Hepatocyte (in vitro differentiated cells): ENCODE results near the gene NFAT5. TPM values are rescaled to one million over a fixed set of nuclear protein-coding genes. Genes with fewer than 3 reads are reported as not detected.

Experiments used
- DNase-seq: peaks from one replicate; pipeline ENCODE4 v3.0.0-alpha.2; 2016; ENCODE audit warnings: low spot score
- H2AFZ ChIP-seq: fragments of 200-600 bp; sonication (generic); 2 replicates; pipeline ENCODE4 v1.6.0; 2016; ENCODE audit warnings: antibody characterized with exemption, mild to moderate bottlenecking
- H3K27ac ChIP-seq: fragments of 200-600 bp; sonication (generic); 2 replicates; pipeline ENCODE4 v1.5.1; 2016; ENCODE audit warnings: mild to moderate bottlenecking
- H3K27me3 ChIP-seq: fragments of 200-600 bp; sonication (generic); 2 replicates; pipeline ENCODE4 v1.6.1; 2016
- H3K36me3 ChIP-seq: fragments of 200-600 bp; sonication (generic); replicated peaks from 2 replicates; pipeline ENCODE4 v1.5.1; 2016; ENCODE audit warnings: low read depth; ENCODE audit not compliant: insufficient read depth
- H3K4me1 ChIP-seq: fragments of 200-600 bp; sonication (generic); 2 replicates; pipeline ENCODE4 v1.5.1; 2016; ENCODE audit warnings: mild to moderate bottlenecking, moderate library complexity; ENCODE audit not compliant: insufficient read depth
- H3K4me2 ChIP-seq: fragments of 200-600 bp; sonication (generic); 2 replicates; pipeline ENCODE4 v1.6.0; 2016
- H3K4me3 ChIP-seq: fragments of 200-600 bp; sonication (generic); 2 replicates; pipeline ENCODE4 v1.5.1; 2016; ENCODE audit warnings: mild to moderate bottlenecking
- H3K79me2 ChIP-seq: fragments of 200-600 bp; sonication (generic); 2 replicates; pipeline ENCODE4 v1.6.0; 2017; ENCODE audit warnings: mild to moderate bottlenecking
- H3K9me2 ChIP-seq: fragments of 200-600 bp; sonication (generic); replicated peaks from 2 replicates; pipeline ENCODE4 v1.6.0; 2017; ENCODE audit warnings: mild to moderate bottlenecking; ENCODE audit not compliant: insufficient read depth
- H3K9me3 ChIP-seq: fragments of 200-600 bp; sonication (generic); 2 replicates; pipeline ENCODE4 v1.5.1; 2016; ENCODE audit warnings: low read depth, mild to moderate bottlenecking
- H4K20me1 ChIP-seq: fragments of 200-600 bp; sonication (generic); 2 replicates; pipeline ENCODE4 v1.6.0; 2016; ENCODE audit warnings: mild to moderate bottlenecking; ENCODE audit not compliant: insufficient read depth, poor library complexity, severe bottlenecking
- CTCF ChIP-seq: fragments of 200-600 bp; sonication (generic); IDR thresholded peaks from 2 replicates; pipeline ENCODE4 v1.5.1; 2016; ENCODE audit warnings: antibody characterized with exemption, mild to moderate bottlenecking; ENCODE audit not compliant: poor library complexity
- EZH2 ChIP-seq: fragments of 200-600 bp; sonication (generic); IDR thresholded peaks from 2 replicates; pipeline ENCODE4 v1.6.1; 2016; ENCODE audit warnings: antibody characterized with exemption, mild to moderate bottlenecking, borderline replicate concordance
- EZH2phosphoT487 ChIP-seq: fragments of 200-600 bp; sonication (generic); IDR thresholded peaks from one replicate; pipeline ENCODE4 v1.6.1; 2018; ENCODE audit warnings: antibody characterized with exemption, mild to moderate bottlenecking, low read depth, moderate library complexity; ENCODE audit not compliant: unreplicated experiment, severe bottlenecking
- WGBS: methylation state at CpG from one replicate; pipeline ENCODE4 v1.1.6; 2016; ENCODE audit warnings: low lambda C conversion rate; ENCODE audit errors: missing lambda C conversion rate; 5-methylcytosine and 5-hydroxymethylcytosine counted together
- polyA plus RNA-seq: library from polyadenylated mRNA; unstranded; fragments of >200 nt; fragmentation: Nextera tagmentation; extraction: Ambion mirVana; gene quantifications from 2 replicates; pipeline ENCODE4 v1.2.1, GENCODE V29; 2016
- total RNA-seq: library from RNA; depleted of rRNA; stranded (reverse); fragments of >200 nt; gene quantifications from 2 replicates; pipeline ENCODE4 v1.2.3, GENCODE V29; 2014

NFAT5 gene
- total and polyA plus RNA-seq, 2 experiments from 2014 or later = 9.2 to 30.7 TPM

GRCh38 chr16:69598045-69598444, 32.3 kb downstream of the NFAT5 start:
- H3K9me3 ChIP-seq = no peaks in the 10 kb centered on the region
- no peaks in the 10 kb centered on the region for H3K27me3 ChIP-seq
- H4K20me1 ChIP-seq = peaks cover 84% of the 10 kb centered on the region
- H3K4me2 ChIP-seq = no peak overlapping the region
- peaks cover 34% of the 10 kb centered on the region for H3K4me1 ChIP-seq
- no peak overlapping the region for H2AFZ ChIP-seq
- H3K27ac ChIP-seq = no peak overlapping the region
- H3K4me3 ChIP-seq = no peak overlapping the region
- TF ChIP-seq EZH2 (no peak), EZH2phosphoT487 (no peak)
- H3K79me2 ChIP-seq = peaks cover 99% of the 10 kb centered on the region
- 93% methylated on average over 5 of the region's 5 CpGs for WGBS
- DNase-seq = no peak
- no peaks in the 10 kb centered on the region for H3K36me3 ChIP-seq
- no peaks in the 10 kb centered on the region for H3K9me2 ChIP-seq

- H3K36me3 ChIP-seq = no peaks in the 10 kb centered on the region
- 88% methylated on average over 1 of the region's 1 CpG for WGBS
- H3K4me1 ChIP-seq = peaks cover 23% of the 10 kb centered on the region
- no peak for DNase-seq
- H4K20me1 ChIP-seq = peaks cover 87% of the 10 kb centered on the region
- H3K9me3 ChIP-seq = no peaks in the 10 kb centered on the region
- H3K27ac ChIP-seq = no peak overlapping the region
- no peaks in the 10 kb centered on the region for H3K27me3 ChIP-seq
- H3K9me2 ChIP-seq = no peaks in the 10 kb centered on the region
- no peak overlapping the region for H3K4me3 ChIP-seq
- TF ChIP-seq CTCF (no peak), EZH2phosphoT487 (no peak), EZH2 (no peak)
- H2AFZ ChIP-seq = no peak overlapping the region
- no peak overlapping the region for H3K4me2 ChIP-seq
- H3K79me2 ChIP-seq = peaks cover 99% of the 10 kb centered on the region
Measured at GRCh38 chr16:69599731-69600130, 34.0 kb downstream of the NFAT5 start.

- Histone ChIP-seq H3K4me3 (no peak overlapping the region), H3K79me2 (peaks cover 99% of the 10 kb centered on the region), H3K9me3 (no peaks in the 10 kb centered on the region), H3K36me3 (no peaks in the 10 kb centered on the region), H3K27ac (no peak overlapping the region), H2AFZ (no peak overlapping the region), H4K20me1 (peaks cover 85% of the 10 kb centered on the region), H3K9me2 (no peaks in the 10 kb centered on the region), H3K4me1 (peaks cover 18% of the 10 kb centered on the region), H3K4me2 (no peak overlapping the region), H3K27me3 (no peaks in the 10 kb centered on the region)
- no peak for TF ChIP-seq EZH2
- TF ChIP-seq EZH2phosphoT487 = no peak
- TF ChIP-seq CTCF = no peak
- no peak for DNase-seq
Measured at GRCh38 chr16:69600202-69600601, 34.4 kb downstream of the NFAT5 start.

GRCh38 chr16:69601250-69601649, 35.5 kb downstream of the NFAT5 start:
- DNase-seq = no peak

More at GRCh38 chr16:69601250-69601649, 35.5 kb downstream of the NFAT5 start:
- Histone ChIP-seq H4K20me1 (peaks cover 79% of the 10 kb centered on the region), H3K4me1 (peaks cover 8% of the 10 kb centered on the region), H3K4me3 (no peak overlapping the region), H3K9me3 (no peaks in the 10 kb centered on the region), H3K9me2 (no peaks in the 10 kb centered on the region), H3K4me2 (no peak overlapping the region), H3K79me2 (peaks cover 97% of the 10 kb centered on the region), H2AFZ (no peak overlapping the region), H3K27ac (no peak overlapping the region), H3K36me3 (no peaks in the 10 kb centered on the region), H3K27me3 (no peaks in the 10 kb centered on the region)
- TF ChIP-seq CTCF (no peak), EZH2 (no peak), EZH2phosphoT487 (no peak)
- over 99% methylated on average over 6 of the region's 6 CpGs for WGBS
